ENCODE results near the gene ELMO3. TPM values are rescaled to one million over a fixed set of nuclear protein-coding genes. Genes with fewer than 3 reads are reported as not detected.
A peak's percentile ranks its signal among the peaks of the same experiment; 100 is the strongest.

ELMO3 gene
- total and polyA plus RNA-seq, 2 of the 13 experiments (the other 11 are each of a cell fraction or from before 2014, with no cell fraction given) = 2.6 to 4.0 TPM

DNA sequence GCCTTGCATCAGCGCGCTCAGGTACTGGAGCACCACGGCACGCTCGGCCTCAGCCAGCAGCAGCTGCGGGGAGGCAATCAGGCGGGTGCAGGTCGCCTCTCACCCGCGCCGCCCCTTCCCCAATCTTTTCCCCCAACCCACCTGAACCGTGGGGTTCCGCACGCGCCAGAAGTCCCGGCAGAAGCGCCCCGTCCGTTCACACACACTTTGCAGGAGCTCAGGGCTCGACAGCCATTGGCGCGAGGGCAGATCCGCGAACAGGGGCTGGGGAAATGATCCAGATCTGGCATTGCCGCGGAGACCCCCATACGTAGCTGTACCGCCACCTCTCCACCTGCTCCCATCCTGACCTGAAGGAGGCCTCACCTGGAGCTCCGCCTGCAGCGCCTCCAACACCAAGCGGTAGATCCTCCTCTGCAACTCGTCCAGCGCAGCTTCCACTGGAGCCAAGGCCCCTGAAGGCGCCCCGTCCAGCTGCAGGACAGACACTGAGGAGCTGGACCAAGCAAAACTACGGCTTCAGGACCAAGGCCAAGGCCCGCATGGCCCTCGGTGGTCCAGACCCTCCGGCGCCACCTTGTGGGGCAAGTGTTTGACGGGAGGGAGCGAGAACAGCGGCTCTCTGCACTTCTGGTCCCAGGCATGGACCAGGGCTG is 13.8 kb upstream of the ELMO3 start (continued):
- TF ChIP-seq EP300 (IDR thresholded peaks at IDR 0.05; ENCODE audit: low read depth in 2 of 2, low read length in 2 of 2) (no peak; a peak in 1 of 4 replicates), EP300 (CRISPR knock-in tag; IDR thresholded peaks at IDR 0.05; ENCODE audit: borderline replicate concordance) (no peak), ZNF703 (CRISPR knock-in tag; IDR thresholded peaks at IDR 0.05; ENCODE audit: borderline replicate concordance) (no peak), FLYWCH1 (CRISPR knock-in tag; IDR thresholded peaks at IDR 0.05) (peak; percentile 69; the same call in 1 of the 2 replicates), NFKBIZ (CRISPR knock-in tag; IDR thresholded peaks at IDR 0.05) (peak; percentile 75; the same call in 1 of the 2 replicates), ZNF33B (CRISPR knock-in tag; IDR thresholded peaks at IDR 0.05) (peak; percentile 75; the same call in 1 of the 2 replicates), HNRNPK (IDR thresholded peaks at IDR 0.05; ENCODE audit: low read depth, low read length, poor library complexity, severe bottlenecking) (no peak), ZNF329 (CRISPR knock-in tag; IDR thresholded peaks at IDR 0.05; ENCODE audit: low read depth) (peak; percentile 89), ZNF557 (CRISPR knock-in tag; IDR thresholded peaks at IDR 0.05) (peak; percentile 71; the same call in 1 of the 2 replicates), KAT7 (CRISPR knock-in tag; IDR thresholded peaks at IDR 0.05; ENCODE audit: borderline replicate concordance) (no peak), DNMT3B (CRISPR knock-in tag; conservative IDR thresholded peaks at IDR 0.05) (no peak), GTF2F1 (IDR thresholded peaks at IDR 0.05; ENCODE audit: low read length) (no peak), TRIM24 (CRISPR knock-in tag; IDR thresholded peaks at IDR 0.05) (no peak), ZNF792 (CRISPR knock-in tag; IDR thresholded peaks at IDR 0.05) (peak; percentile 98), REL (CRISPR knock-in tag; conservative IDR thresholded peaks at IDR 0.05) (0 out of 2 replicates have a peak, but pooled peaks have one; percentile 57), ZNF432 (CRISPR knock-in tag; IDR thresholded peaks at IDR 0.05; ENCODE audit: borderline replicate concordance) (no peak), ZNF232 (CRISPR knock-in tag; IDR thresholded peaks at IDR 0.05; ENCODE audit: borderline replicate concordance) (peak; percentile 92), ARNTL (CRISPR knock-in tag; IDR thresholded peaks at IDR 0.05) (peak; percentile 76), KDM1A (CRISPR knock-in tag; IDR thresholded peaks at IDR 0.05) (peak; percentile 58; the same call in 1 of the 2 replicates), GTF3A (CRISPR knock-in tag; conservative IDR thresholded peaks at IDR 0.05) (no peak), RFX5 (IDR thresholded peaks at IDR 0.05; ENCODE audit: low read depth, low read length) (no peak), ATM (IDR thresholded peaks at IDR 0.05; ENCODE audit: borderline replicate concordance) (no peak), RFXANK (CRISPR knock-in tag; IDR thresholded peaks at IDR 0.05) (peak; percentile 90; the same call in 1 of the 2 replicates), SRSF1 (optimal IDR thresholded peaks at IDR 0.05; ENCODE audit: low read depth, low read length) (no peak), ZSCAN20 (CRISPR knock-in tag; IDR thresholded peaks at IDR 0.05; ENCODE audit: borderline replicate concordance) (no peak; the same call in 1 of the 2 replicates)
- TF ChIP-seq, protein P1, sequence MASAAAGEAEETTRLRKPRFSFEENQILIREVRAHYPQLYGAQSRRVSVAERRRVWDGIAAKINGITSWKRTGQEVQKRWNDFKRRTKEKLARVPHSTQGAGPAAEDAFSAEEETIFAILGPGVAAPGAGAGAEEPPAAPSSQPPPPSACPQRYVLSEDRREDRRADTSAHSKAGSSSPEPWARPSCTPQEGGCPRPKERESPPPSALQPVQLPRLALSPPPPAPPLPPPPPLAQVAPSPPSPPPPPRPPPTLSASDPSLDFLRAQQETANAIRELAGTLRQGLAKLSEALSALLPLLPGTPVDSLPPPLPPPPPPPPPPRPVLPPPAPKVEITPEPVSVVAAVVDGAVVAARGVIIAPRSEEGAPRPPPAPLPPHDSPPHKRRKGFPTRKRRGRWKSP (CRISPR knock-in tag; IDR thresholded peaks at IDR 0.05) = peak; percentile 49; the same call in 1 of the 2 replicates
- TF ChIP-seq, protein P2, sequence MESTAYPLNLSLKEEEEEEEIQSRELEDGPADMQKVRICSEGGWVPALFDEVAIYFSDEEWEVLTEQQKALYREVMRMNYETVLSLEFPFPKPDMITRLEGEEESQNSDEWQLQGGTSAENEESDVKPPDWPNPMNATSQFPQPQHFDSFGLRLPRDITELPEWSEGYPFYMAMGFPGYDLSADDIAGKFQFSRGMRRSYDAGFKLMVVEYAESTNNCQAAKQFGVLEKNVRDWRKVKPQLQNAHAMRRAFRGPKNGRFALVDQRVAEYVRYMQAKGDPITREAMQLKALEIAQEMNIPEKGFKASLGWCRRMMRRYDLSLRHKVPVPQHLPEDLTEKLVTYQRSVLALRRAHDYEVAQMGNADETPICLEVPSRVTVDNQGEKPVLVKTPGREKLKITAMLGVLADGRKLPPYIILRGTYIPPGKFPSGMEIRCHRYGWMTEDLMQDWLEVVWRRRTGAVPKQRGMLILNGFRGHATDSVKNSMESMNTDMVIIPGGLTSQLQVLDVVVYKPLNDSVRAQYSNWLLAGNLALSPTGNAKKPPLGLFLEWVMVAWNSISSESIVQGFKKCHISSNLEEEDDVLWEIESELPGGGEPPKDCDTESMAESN (CRISPR knock-in tag; conservative IDR thresholded peaks at IDR 0.05) = peak; percentile 98
- TF ChIP-seq, protein P3, sequence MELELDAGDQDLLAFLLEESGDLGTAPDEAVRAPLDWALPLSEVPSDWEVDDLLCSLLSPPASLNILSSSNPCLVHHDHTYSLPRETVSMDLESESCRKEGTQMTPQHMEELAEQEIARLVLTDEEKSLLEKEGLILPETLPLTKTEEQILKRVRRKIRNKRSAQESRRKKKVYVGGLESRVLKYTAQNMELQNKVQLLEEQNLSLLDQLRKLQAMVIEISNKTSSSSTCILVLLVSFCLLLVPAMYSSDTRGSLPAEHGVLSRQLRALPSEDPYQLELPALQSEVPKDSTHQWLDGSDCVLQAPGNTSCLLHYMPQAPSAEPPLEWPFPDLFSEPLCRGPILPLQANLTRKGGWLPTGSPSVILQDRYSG (CRISPR knock-in tag; IDR thresholded peaks at IDR 0.05) = peak; percentile 79; the same call in 1 of the 2 replicates

Data from HepG2 (cell line).